A549 (cell line): ENCODE results near the gene SIDT2. TPM values are rescaled to one million over a fixed set of nuclear protein-coding genes. Genes with fewer than 3 reads are reported as not detected.

ENCODE experiments used
- ATAC-seq, 2 experiments: fragments of 200-7000 bp in 1 of 2; fragments of >200 bp in 1 of 2; cut with Nextera tagmentation in 1 of 2; cut with Tn5 transposase in 1 of 2; 3 replicates each; pipeline versions ENCODE4 v1.8.0 to v1.9.1; 2018 to 2020; ENCODE audit warnings: mild to moderate bottlenecking in 1 of 2, moderate library complexity in 1 of 2
- CTCF ChIA-PET: fragments of 300-600 bp; sonication (Branson Sonifier 250); formaldehyde crosslinking; extraction: SDS; loops from one replicate; lab custom pipeline; 2021; ENCODE audit warnings: antibody characterized with exemption, inconsistent platforms; lab: Yijun Ruan, JAX
- POLR2A ChIA-PET: fragments of 350-600 bp; formaldehyde crosslinking; extraction: SDS; loops from one replicate; lab custom pipeline; 2021; ENCODE audit warnings: antibody characterized with exemption, inconsistent platforms; lab: Yijun Ruan, JAX
- DNase-seq, 2 experiments: peaks; one replicate each; pipeline versions ENCODE4 v3.0.0 to v3.0.0-alpha.2; 2011 to 2016; ENCODE audit warnings: low read depth in 1 of 2, low spot score in 1 of 2
- FAIRE-seq: peaks from 2 replicates; lab custom pipeline; 2011; peaks lifted over from hg19 to GRCh38; lab: Jason Lieb, UNC
- H3K27ac ChIP-seq, 2 experiments: fragments of >200 bp; sonication (Bioruptor Twin); formaldehyde crosslinking; 3 replicates each; pipeline ENCODE4 v1.5.1; 2016 to 2017
- H3K4me1 ChIP-seq: fragments of >200 bp; sonication (Bioruptor Twin); formaldehyde crosslinking; 3 replicates; pipeline ENCODE4 v1.6.1; 2016
- H3K4me2 ChIP-seq: fragments of >200 bp; sonication (Bioruptor Twin); formaldehyde crosslinking; 3 replicates; pipeline ENCODE4 v1.6.1; 2016
- H3K4me3 ChIP-seq: fragments of >200 bp; sonication (Bioruptor Twin); formaldehyde crosslinking; 3 replicates; pipeline ENCODE4 v1.5.1; 2016
- H3K9me3 ChIP-seq: fragments of >200 bp; sonication (Bioruptor Twin); formaldehyde crosslinking; 3 replicates; pipeline ENCODE4 v1.6.1; 2016
- CBX2 ChIP-seq: fragments of 200-600 bp; sonication (generic); IDR thresholded peaks from 2 replicates; pipeline ENCODE4 v1.6.1; 2016; ENCODE audit warnings: low read depth, mild to moderate bottlenecking, borderline replicate concordance
- CBX8 ChIP-seq: fragments of 200-600 bp; sonication (generic); IDR thresholded peaks from 2 replicates; pipeline ENCODE4 v1.6.1; 2016
- CEBPB ChIP-seq, 2 experiments: fragments of >200 bp in 1 of 2; sonication (Bioruptor Twin) in 1 of 2; formaldehyde crosslinking in 1 of 2; IDR thresholded peaks; 2 replicates each; pipeline ENCODE4 v1.6.1; 2012 to 2016
- CHD2 ChIP-seq: fragments of 150-350 bp; IDR thresholded peaks from 2 replicates; pipeline ENCODE4 v1.6.1; 2014; ENCODE audit warnings: low read length; ENCODE audit not compliant: partially characterized antibody
- EHF ChIP-seq: fragments of 250-450 bp; sonication (Bioruptor Pico); IDR thresholded peaks from 2 replicates; pipeline ENCODE4 v1.5.0; 2020; ENCODE audit warnings: mild to moderate bottlenecking
- GATA3 ChIP-seq: IDR thresholded peaks from 2 replicates; pipeline ENCODE4 v1.6.1; 2012; ENCODE audit warnings: borderline replicate concordance
- HDAC2 ChIP-seq: fragments of 200-600 bp; sonication (generic); IDR thresholded peaks from 2 replicates; pipeline ENCODE4 v1.6.1; 2016
- HOXB5 ChIP-seq: fragments of 250-450 bp; sonication (Bioruptor Pico); IDR thresholded peaks from 2 replicates; pipeline ENCODE4 v1.5.0; 2020; ENCODE audit warnings: mild to moderate bottlenecking, moderate library complexity
- JUNB ChIP-seq: fragments of >200 bp; sonication (Bioruptor Twin); formaldehyde crosslinking; IDR thresholded peaks from 2 replicates; pipeline ENCODE4 v1.6.1; 2016
- MAFK ChIP-seq: fragments of 450-650 bp; IDR thresholded peaks from 2 replicates; pipeline ENCODE4 v1.6.1; 2014; ENCODE audit not compliant: partially characterized antibody
- MAZ ChIP-seq: fragments of 150-350 bp; IDR thresholded peaks from 2 replicates; pipeline ENCODE4 v1.6.1; 2014; ENCODE audit warnings: antibody characterized with exemption, low read depth, low read length, borderline replicate concordance
- POLR2A ChIP-seq: IDR thresholded peaks from 2 replicates; pipeline ENCODE4 v1.6.1; 2012; ENCODE audit warnings: mild to moderate bottlenecking, low read length
- POLR2AphosphoS2 ChIP-seq: conservative IDR thresholded peaks from 2 replicates; pipeline ENCODE4 v1.6.1; 2012; ENCODE audit warnings: low read length, improper control_type of control experiment, inconsistent platforms
- RAD21 ChIP-seq, 2 experiments: fragments of >200 bp in 1 of 2; sonication (Bioruptor Twin) in 1 of 2; formaldehyde crosslinking in 1 of 2; IDR thresholded peaks in 1 of 2; conservative IDR thresholded peaks in 1 of 2; 2 replicates in 1 of 2; 3 replicates in 1 of 2; pipeline ENCODE4 v1.6.1; 2012 to 2018; ENCODE audit warnings: inconsistent platforms in 1 of 2
- RFX5 ChIP-seq: fragments of 450-650 bp; IDR thresholded peaks from 2 replicates; pipeline ENCODE4 v1.7.1; 2014; ENCODE audit warnings: antibody characterized with exemption, mild to moderate bottlenecking, moderate library complexity
- SMC3 ChIP-seq: fragments of >200 bp; sonication (Bioruptor Twin); formaldehyde crosslinking; IDR thresholded peaks from 3 replicates; pipeline ENCODE4 v1.6.1; 2018; ENCODE audit warnings: inconsistent platforms
- SREBF2 ChIP-seq: fragments of 450-650 bp; IDR thresholded peaks from 2 replicates; pipeline ENCODE4 v1.6.1; 2014; ENCODE audit warnings: mild to moderate bottlenecking, moderate library complexity
- TP53 ChIP-seq: fragments of 250-450 bp; sonication (Bioruptor Pico); IDR thresholded peaks from 2 replicates; pipeline ENCODE4 v1.5.0; 2021; ENCODE audit warnings: mild to moderate bottlenecking, moderate library complexity
- ZSCAN20 ChIP-seq: fragments of 250-450 bp; sonication (Bioruptor Pico); IDR thresholded peaks from 2 replicates; pipeline ENCODE4 v1.8.0; 2022; ENCODE audit warnings: mild to moderate bottlenecking, moderate library complexity
- WGBS: methylation state at CpG from one replicate; pipeline ENCODE4 v1.1.6; 2017; ENCODE audit errors: missing lambda C conversion rate; 5-methylcytosine and 5-hydroxymethylcytosine counted together
- polyA plus RNA-seq, 4 experiments: library from polyadenylated mRNA; depleted of rRNA in 3 of 4; stranded (reverse); fragments of >200 nt; fragmentation: RNase III in 1 of 4; extraction: RNeasy Plus Mini Kit Qiagen cat#74134 plus additional on column Dnase treatment in 1 of 4; gene quantifications; 2 replicates in 3 of 4; 3 replicates in 1 of 4; pipeline ENCODE4 v1.2.3, GENCODE V29; 2011 to 2017
- TF ChIP-seq, protein P1 (sequence below): fragments of >200 bp; sonication (Bioruptor Twin); formaldehyde crosslinking; IDR thresholded peaks from 2 replicates; pipeline ENCODE4 v1.6.1; 2016
- TF ChIP-seq, protein P2 (sequence below): IDR thresholded peaks from 2 replicates; pipeline ENCODE4 v1.6.1; 2012; ENCODE audit warnings: low read depth, borderline replicate concordance
- TF ChIP-seq, protein P3 (sequence below): fragments of 250-450 bp; sonication (Bioruptor Pico); IDR thresholded peaks from 2 replicates; pipeline ENCODE4 v1.5.0; 2021; ENCODE audit warnings: mild to moderate bottlenecking, moderate library complexity, borderline replicate concordance
- TF ChIP-seq, protein P4 (sequence below): fragments of 200-600 bp; sonication (generic); IDR thresholded peaks from 2 replicates; pipeline ENCODE4 v1.6.1; 2016; ENCODE audit warnings: antibody characterized with exemption, mild to moderate bottlenecking, moderate library complexity

The SIDT2 gene
- polyA plus RNA-seq, 2 of the 4 experiments (the other 2 are of a cell fraction), result 5.9 to 8.5 TPM

DNA sequence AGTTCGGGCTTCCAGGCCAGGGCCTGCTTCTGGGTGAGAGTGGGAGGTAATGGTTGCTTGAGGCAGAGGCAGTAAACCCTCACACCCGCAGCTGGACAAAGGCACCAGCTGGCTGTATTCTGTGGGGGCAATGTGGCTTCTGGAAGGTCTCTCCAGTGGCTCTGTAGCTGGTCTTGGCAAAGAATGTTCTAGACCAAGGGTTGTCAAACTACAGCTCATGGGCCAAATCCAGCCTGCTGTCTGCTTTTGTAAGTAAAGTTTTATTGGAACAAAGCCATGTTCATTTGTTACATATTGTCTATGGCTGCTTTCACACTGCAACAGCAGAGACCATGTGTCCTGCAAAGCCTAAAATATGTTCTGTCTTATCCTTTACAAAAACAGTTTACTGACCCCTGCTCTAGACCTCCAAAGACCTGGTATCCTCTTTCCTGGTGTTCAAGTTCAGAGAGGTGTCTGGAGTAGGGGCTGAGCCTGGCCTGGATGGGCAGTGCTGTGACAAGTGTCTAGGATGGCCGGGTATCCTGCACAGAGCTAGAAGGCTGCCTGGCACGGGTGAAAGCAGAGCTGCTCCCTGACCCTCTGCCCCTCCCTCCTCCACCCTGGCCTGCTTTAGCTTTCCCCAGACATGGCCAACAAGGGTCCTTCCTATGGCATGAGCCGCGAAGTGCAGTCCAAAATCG is 24.0 kb downstream of the SIDT2 start:
- Histone ChIP-seq H3K4me3 (no peak overlapping the region), H3K9me3 (no peaks in the 10 kb centered on the region), H3K4me1 (peaks cover 24% of the 10 kb centered on the region), H3K27ac (no peak overlapping the region), H3K4me2 (no peak overlapping the region)
- no peak for FAIRE-seq
- POLR2A ChIA-PET, result no interaction called here
- WGBS, result 87% methylated on average over 5 of the region's 7 CpGs
- ATAC-seq, result no peak
- CTCF ChIA-PET, result interaction anchor here (0.5 to 4.5 kb wide), 4 partner anchors 11 to 433 kb away, joined by 3 to 23 read pairs (median 8); no protein-coding TSS in a partner anchor
- TF ChIP-seq CHD2 (no peak), EHF (CRISPR knock-in tag) (no peak), HOXB5 (CRISPR knock-in tag) (no peak), POLR2A (no peak), GATA3 (no peak), ZSCAN20 (CRISPR knock-in tag) (no peak), HDAC2 (no peak)
- TF ChIP-seq, protein P1, sequence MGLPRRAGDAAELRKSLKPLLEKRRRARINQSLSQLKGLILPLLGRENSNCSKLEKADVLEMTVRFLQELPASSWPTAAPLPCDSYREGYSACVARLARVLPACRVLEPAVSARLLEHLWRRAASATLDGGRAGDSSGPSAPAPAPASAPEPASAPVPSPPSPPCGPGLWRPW, result no peak
- TF ChIP-seq, protein P2, sequence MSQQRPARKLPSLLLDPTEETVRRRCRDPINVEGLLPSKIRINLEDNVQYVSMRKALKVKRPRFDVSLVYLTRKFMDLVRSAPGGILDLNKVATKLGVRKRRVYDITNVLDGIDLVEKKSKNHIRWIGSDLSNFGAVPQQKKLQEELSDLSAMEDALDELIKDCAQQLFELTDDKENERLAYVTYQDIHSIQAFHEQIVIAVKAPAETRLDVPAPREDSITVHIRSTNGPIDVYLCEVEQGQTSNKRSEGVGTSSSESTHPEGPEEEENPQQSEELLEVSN, result no peak
- DNase-seq, result no peak

DNA sequence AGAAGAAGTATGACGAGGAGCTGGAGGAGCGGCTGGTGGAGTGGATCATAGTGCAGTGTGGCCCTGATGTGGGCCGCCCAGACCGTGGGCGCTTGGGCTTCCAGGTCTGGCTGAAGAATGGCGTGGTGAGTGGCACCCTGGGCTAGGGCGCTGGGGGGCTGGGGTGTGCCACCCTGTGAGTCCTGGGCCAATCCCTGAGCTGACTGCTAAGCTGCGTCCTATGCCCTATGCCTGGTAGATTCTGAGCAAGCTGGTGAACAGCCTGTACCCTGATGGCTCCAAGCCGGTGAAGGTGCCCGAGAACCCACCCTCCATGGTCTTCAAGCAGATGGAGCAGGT is 24.5 kb downstream of the SIDT2 start:
- peaks cover 22% of the 10 kb centered on the region for H3K4me1 ChIP-seq
- H3K9me3 ChIP-seq, result no peaks in the 10 kb centered on the region
- H3K4me3 ChIP-seq, result no peak overlapping the region
- 98% methylated on average over 10 of the region's 10 CpGs for WGBS
- ChIA-PET POLR2A (no interaction called here), CTCF (interaction anchor here (0.9 to 4.5 kb wide), 4 partner anchors 10 to 23 kb away, joined by 3 to 23 read pairs (median 8); no protein-coding TSS in a partner anchor)
- TF ChIP-seq CEBPB (IDR thresholded peaks at IDR 0.05) (no peak), CHD2 (no peak), CBX2 (no peak), RAD21 (conservative IDR thresholded peaks at IDR 0.05 in 1 of 2, IDR thresholded peaks at IDR 0.05 in 1 of 2) (no peak), MAFK (no peak), TP53 (CRISPR knock-in tag) (no peak), JUNB (no peak), POLR2AphosphoS2 (no peak)
- TF ChIP-seq, protein P3, sequence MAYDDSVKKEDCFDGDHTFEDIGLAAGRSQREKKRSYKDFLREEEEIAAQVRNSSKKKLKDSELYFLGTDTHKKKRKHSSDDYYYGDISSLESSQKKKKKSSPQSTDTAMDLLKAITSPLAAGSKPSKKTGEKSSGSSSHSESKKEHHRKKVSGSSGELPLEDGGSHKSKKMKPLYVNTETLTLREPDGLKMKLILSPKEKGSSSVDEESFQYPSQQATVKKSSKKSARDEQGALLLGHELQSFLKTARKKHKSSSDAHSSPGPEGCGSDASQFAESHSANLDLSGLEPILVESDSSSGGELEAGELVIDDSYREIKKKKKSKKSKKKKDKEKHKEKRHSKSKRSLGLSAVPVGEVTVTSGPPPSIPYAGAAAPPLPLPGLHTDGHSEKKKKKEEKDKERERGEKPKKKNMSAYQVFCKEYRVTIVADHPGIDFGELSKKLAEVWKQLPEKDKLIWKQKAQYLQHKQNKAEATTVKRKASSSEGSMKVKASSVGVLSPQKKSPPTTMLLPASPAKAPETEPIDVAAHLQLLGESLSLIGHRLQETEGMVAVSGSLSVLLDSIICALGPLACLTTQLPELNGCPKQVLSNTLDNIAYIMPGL (CRISPR knock-in tag), result no peak
- no peak overlapping the region for H3K27ac ChIP-seq
- FAIRE-seq (no peak), ATAC-seq (no peak), DNase-seq (no peak)
- H3K4me2 ChIP-seq, result no peak overlapping the region

DNA sequence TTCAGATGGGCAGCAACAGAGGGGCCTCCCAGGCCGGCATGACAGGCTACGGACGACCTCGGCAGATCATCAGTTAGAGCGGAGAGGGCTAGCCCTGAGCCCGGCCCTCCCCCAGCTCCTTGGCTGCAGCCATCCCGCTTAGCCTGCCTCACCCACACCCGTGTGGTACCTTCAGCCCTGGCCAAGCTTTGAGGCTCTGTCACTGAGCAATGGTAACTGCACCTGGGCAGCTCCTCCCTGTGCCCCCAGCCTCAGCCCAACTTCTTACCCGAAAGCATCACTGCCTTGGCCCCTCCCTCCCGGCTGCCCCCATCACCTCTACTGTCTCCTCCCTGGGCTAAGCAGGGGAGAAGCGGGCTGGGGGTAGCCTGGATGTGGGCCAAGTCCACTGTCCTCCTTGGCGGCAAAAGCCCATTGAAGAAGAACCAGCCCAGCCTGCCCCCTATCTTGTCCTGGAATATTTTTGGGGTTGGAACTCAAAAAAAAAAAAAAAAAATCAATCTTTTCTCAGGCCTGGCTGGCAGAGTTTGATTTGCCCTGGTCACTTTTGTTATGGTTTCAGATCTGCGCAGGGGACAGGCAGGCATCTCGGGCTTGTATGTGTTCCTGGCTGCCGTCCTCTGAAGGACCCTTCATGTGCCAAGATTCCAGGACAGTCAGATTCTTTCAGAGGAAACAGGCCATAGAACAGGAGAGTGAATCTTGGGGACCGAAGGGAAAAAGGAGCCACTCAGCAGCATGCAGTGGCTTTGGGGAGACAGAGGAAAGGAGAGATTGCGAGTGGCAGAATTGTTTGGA is 25.9 kb downstream of the SIDT2 start:
- no peaks in the 10 kb centered on the region for H3K9me3 ChIP-seq
- ChIA-PET CTCF (interaction anchor here (1.2 to 4.5 kb wide), 3 partner anchors 15 to 23 kb away, joined by 3 to 23 read pairs (median 9); no protein-coding TSS in a partner anchor), POLR2A (no interaction called here)
- FAIRE-seq, result no peak
- ATAC-seq, result no peak
- no peak overlapping the region for H3K27ac ChIP-seq
- H3K4me2 ChIP-seq, result no peak overlapping the region
- WGBS, result 87% methylated on average over 8 of the region's 17 CpGs
- DNase-seq, result no peak
- H3K4me1 ChIP-seq, result peaks cover 7% of the 10 kb centered on the region
- H3K4me3 ChIP-seq, result no peak overlapping the region
- TF ChIP-seq, protein P3 (CRISPR knock-in tag), result no peak
- TF ChIP-seq RFX5 (no peak), TP53 (CRISPR knock-in tag) (no peak), CBX8 (no peak), SREBF2 (no peak), RAD21 (conservative IDR thresholded peaks at IDR 0.05 in 1 of 2, IDR thresholded peaks at IDR 0.05 in 1 of 2) (no peak), SMC3 (no peak), ZSCAN20 (CRISPR knock-in tag) (no peak), GATA3 (no peak), MAZ (no peak)
- TF ChIP-seq, protein P4, sequence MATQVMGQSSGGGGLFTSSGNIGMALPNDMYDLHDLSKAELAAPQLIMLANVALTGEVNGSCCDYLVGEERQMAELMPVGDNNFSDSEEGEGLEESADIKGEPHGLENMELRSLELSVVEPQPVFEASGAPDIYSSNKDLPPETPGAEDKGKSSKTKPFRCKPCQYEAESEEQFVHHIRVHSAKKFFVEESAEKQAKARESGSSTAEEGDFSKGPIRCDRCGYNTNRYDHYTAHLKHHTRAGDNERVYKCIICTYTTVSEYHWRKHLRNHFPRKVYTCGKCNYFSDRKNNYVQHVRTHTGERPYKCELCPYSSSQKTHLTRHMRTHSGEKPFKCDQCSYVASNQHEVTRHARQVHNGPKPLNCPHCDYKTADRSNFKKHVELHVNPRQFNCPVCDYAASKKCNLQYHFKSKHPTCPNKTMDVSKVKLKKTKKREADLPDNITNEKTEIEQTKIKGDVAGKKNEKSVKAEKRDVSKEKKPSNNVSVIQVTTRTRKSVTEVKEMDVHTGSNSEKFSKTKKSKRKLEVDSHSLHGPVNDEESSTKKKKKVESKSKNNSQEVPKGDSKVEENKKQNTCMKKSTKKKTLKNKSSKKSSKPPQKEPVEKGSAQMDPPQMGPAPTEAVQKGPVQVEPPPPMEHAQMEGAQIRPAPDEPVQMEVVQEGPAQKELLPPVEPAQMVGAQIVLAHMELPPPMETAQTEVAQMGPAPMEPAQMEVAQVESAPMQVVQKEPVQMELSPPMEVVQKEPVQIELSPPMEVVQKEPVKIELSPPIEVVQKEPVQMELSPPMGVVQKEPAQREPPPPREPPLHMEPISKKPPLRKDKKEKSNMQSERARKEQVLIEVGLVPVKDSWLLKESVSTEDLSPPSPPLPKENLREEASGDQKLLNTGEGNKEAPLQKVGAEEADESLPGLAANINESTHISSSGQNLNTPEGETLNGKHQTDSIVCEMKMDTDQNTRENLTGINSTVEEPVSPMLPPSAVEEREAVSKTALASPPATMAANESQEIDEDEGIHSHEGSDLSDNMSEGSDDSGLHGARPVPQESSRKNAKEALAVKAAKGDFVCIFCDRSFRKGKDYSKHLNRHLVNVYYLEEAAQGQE, result no peak
